ENCODE results near the gene KRTAP4-5. TPM values are rescaled to one million over a fixed set of nuclear protein-coding genes. Genes with fewer than 3 reads are reported as not detected.
A peak's percentile ranks its signal among the peaks of the same experiment; 100 is the strongest.
"Not testable (repeated sequence)": the region's sequence is repeated elsewhere in the genome, so short reads cannot be mapped to it uniquely, and the experiment has no call there.

The KRTAP4-5 gene
- total RNA-seq, 1 experiment from 2014 or later, result not detected

DNA sequence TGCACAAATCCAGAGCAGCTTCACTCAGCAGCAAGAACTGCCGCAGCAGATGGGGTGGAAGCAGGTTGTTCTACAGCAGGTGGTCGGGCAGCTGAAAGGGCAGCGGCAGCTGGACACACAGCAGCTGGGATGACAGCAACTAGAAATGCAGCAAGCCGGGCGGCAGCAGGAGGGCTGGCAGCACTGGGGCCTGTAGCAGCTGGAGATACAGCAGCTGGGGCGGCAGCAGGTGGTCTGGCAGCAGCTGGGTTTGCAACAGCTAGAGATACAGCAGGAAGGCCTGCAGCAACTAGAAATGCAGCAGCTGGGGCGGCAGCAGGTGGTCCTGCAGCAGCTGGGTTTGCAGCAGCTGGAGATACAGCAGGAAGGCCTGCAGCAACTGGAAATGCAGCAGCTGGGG is 17.9 kb upstream of the KRTAP4-5 start:
- no peak for DNase-seq (ENCODE audit: low read depth in 1 of 2, low spot score in 2 of 2)
- H3K36me3 ChIP-seq, result no peaks in the 10 kb centered on the region
- no peaks in the 10 kb centered on the region for H3K9me3 ChIP-seq (replicated peaks)
- H3K27ac ChIP-seq, result no peak overlapping the region
- H3K4me1 ChIP-seq (replicated peaks), result no peaks in the 10 kb centered on the region
- H3K4me3 ChIP-seq, result no peak overlapping the region
- H3K27me3 ChIP-seq (replicated peaks), result no peaks in the 10 kb centered on the region; the same call in 1 of the 2 replicates

DNA sequence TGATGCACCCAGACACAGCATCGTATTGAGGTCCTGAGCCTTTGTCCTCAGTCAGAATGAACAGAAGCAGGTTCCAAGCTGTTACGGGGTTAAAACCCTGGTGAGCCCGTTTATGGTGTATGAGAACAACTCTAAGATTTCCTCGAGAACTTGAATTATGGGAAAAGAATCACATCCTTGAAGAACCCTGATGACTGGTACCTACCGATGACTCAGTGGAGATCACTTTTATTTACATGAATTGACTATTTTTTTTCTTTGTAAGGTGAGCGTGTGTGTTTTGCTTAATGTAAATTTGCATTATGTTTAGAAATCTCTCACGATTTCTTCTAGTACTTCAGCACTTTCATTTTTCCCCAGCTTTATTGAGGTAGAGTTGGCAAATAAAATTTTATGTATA is 14.2 kb upstream of the KRTAP4-5 start:
- Histone ChIP-seq H3K4me3 (no peak overlapping the region), H3K27ac (no peak overlapping the region), H3K27me3 (replicated peaks) (no peaks in the 10 kb centered on the region; the same call in 1 of the 2 replicates), H3K36me3 (no peaks in the 10 kb centered on the region), H3K4me1 (replicated peaks) (no peaks in the 10 kb centered on the region), H3K9me3 (replicated peaks) (no peaks in the 10 kb centered on the region)
- DNase-seq (ENCODE audit: low read depth in 1 of 2, low spot score in 2 of 2), result no peak

DNA sequence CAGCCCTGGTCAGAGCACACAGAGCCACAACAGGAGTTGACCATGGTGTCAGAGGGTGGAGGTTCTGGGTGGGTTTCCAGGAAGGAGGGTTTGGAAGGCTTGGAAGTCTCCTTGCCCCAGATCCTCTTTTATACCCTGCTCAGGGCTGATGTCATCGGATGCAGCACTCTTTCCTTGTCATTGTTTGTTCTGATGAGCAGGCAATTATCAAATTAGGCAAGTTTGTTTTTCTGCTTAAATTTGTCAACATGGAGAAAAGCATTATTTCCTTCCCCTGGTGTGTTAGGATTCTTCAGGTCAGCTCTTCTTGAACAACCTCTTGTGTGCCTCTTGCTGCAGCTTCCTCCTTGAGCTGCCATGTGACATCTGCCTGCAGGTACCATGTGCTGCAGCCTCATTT is 11.0 kb upstream of the KRTAP4-5 start, which contains the start of gene KRTAP4-4:
KRTAP4-4 (minus strand) TSS at position 101 of the 400 bp plus-strand sequence; CDS start at position 44, 57 bp downstream.
- Histone ChIP-seq H3K4me1 (replicated peaks) (no peaks in the 10 kb centered on the region), H3K27me3 (replicated peaks) (no peaks in the 10 kb centered on the region), H3K36me3 (no peaks in the 10 kb centered on the region), H3K27ac (no peak within 1 kb of the TSS), H3K9me3 (replicated peaks) (no peaks in the 10 kb centered on the region), H3K4me3 (no peak within 1 kb of the TSS)
- DNase-seq (ENCODE audit: low read depth in 1 of 2, low spot score in 2 of 2), result no peak

DNA sequence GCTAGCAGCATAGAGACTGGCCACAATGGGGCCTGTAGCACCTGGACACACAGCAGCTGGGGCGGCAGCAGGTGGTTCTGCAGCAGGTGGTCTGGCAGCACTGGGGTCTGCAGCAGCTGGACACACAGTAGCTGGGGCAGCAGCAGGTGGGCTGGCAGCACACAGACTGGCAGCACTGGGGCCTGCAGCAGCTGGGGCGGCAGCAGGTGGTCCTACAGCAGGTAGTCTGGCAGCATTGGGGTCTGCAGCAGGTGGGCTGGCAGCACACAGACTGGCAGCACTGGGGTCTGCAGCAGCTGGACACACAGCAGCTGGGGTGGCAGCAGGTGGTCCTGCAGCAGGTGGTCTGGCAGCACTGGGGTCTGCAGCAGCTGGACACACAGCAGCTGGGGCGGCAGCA is 10.6 kb upstream of the KRTAP4-5 start:
- not testable (repeated sequence) for H3K9me3 ChIP-seq (replicated peaks); H3K27me3 ChIP-seq (replicated peaks); H3K4me1 ChIP-seq (replicated peaks); H3K4me3 ChIP-seq; DNase-seq (ENCODE audit: low read depth in 1 of 2, low spot score in 2 of 2); H3K36me3 ChIP-seq; H3K27ac ChIP-seq

DNA sequence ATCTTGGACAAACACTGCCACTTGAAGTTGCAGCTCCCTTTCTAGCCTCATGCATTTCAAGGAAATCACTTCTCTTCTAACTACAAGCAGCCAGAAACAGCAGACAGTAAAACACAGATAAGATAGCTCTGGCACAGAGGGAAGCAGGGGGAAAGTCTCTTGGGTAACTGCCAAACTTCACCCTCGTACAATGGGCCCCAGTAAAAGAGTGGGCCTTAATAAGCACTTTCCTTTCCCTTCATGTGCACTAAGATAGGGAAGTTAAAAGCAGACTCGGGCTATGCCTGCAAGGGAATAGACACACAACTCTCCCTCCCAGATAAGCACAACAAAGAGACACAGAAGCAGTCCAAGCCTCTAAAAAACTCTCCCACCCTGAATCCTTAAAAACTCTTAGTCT is 4.2 kb upstream of the KRTAP4-5 start:
- Histone ChIP-seq H3K4me1 (replicated peaks) (no peaks in the 10 kb centered on the region), H3K36me3 (no peaks in the 10 kb centered on the region), H3K9me3 (replicated peaks) (no peaks in the 10 kb centered on the region), H3K4me3 (no peak overlapping the region), H3K27ac (no peak overlapping the region), H3K27me3 (replicated peaks) (no peaks in the 10 kb centered on the region; the same call in 1 of the 2 replicates)
- no peak for DNase-seq (ENCODE audit: low read depth in 1 of 2, low spot score in 2 of 2)

DNA sequence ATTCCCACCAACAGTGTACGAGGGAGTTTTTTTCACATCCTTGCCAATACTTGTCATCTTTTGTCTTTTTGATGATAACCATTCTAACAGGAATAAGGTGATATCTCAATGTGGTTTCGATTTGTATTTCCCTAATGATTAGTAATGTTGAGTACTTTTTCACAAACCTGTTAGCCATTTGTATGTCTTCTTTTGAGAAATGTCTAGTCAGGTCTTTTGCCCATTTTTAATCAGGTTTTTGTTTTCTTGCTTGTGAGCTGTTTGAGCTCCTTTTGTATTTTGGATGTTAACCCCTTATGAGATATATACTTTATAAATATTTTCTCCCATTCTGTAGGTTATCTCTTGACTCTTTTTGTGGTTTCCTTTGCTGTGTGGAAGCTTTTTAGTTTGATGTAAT is 1.9 kb upstream of the KRTAP4-5 start:
- H3K9me3 ChIP-seq (replicated peaks), result no peaks in the 10 kb centered on the region
- no peak overlapping the region for H3K4me3 ChIP-seq
- no peak for DNase-seq (ENCODE audit: low read depth in 1 of 2, low spot score in 2 of 2)
- no peak overlapping the region for H3K27ac ChIP-seq
- H3K27me3 ChIP-seq (replicated peaks), result no peaks in the 10 kb centered on the region; the same call in 1 of the 2 replicates
- H3K36me3 ChIP-seq, result no peaks in the 10 kb centered on the region
- no peaks in the 10 kb centered on the region for H3K4me1 ChIP-seq (replicated peaks)

DNA sequence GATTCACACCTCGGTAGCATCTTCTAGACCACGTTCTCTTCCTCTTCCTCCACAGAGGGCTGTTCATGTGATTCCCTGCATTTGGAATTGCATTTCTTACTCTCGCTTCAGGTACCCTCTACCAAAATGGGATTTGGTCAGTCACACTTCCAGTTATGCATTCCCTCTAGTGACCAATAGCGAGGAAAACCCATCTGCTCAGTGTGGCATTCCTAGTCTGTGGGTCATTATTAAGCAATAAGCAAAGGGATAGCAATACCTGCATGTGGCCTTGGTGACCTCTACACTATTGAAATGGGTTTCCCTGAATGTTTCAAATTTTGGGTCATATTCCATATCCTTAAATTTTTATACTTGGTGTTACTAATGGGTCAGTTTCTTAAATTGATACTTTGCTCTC is 401 bp upstream of the KRTAP4-5 start:
- no peak overlapping the region for H3K27ac ChIP-seq
- H3K36me3 ChIP-seq, result no peaks in the 10 kb centered on the region
- DNase-seq (ENCODE audit: low read depth in 1 of 2, low spot score in 2 of 2), result no peak
- no peaks in the 10 kb centered on the region for H3K9me3 ChIP-seq (replicated peaks)
- H3K27me3 ChIP-seq (replicated peaks), result no peaks in the 10 kb centered on the region; the same call in 1 of the 2 replicates
- H3K4me3 ChIP-seq, result no peak overlapping the region
- H3K4me1 ChIP-seq (replicated peaks), result no peaks in the 10 kb centered on the region

DNA sequence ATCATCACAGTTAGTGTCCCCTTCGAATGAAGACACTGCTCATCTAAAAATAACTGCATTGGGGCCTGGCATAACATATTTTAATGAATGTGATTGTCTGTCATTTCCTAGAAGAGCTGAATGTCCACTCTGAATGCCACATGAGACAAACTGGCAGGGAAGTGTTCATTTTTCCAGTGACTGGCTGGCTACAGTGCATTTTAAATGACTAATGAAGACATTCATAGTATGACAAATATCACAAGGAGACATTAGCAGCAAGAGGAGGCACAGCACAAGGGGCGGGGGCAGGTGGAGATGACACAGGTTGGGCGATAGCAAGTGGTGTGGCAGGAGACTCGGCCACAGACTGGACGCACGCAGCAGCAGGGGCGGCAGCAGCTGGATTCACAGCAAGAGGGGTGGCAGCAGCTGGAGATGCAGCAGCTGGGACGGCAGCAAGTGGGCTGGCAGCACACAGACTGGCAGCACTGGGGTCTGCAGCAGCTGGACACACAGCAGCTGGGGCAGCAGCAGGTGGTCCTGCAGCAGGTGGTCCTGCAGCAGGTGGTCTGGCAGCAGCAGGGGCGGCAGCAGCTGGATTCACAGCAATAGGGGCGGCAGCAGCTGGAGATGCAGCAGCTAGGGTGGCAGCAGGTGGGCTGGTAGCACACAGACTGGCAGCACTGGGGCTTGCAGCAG is 514 bp downstream of the KRTAP4-5 start:
- not testable (repeated sequence) for H3K36me3 ChIP-seq; DNase-seq (ENCODE audit: low read depth in 1 of 2, low spot score in 2 of 2); H3K4me3 ChIP-seq; H3K27me3 ChIP-seq (replicated peaks); H3K9me3 ChIP-seq (replicated peaks); H3K27ac ChIP-seq; H3K4me1 ChIP-seq (replicated peaks)

DNA sequence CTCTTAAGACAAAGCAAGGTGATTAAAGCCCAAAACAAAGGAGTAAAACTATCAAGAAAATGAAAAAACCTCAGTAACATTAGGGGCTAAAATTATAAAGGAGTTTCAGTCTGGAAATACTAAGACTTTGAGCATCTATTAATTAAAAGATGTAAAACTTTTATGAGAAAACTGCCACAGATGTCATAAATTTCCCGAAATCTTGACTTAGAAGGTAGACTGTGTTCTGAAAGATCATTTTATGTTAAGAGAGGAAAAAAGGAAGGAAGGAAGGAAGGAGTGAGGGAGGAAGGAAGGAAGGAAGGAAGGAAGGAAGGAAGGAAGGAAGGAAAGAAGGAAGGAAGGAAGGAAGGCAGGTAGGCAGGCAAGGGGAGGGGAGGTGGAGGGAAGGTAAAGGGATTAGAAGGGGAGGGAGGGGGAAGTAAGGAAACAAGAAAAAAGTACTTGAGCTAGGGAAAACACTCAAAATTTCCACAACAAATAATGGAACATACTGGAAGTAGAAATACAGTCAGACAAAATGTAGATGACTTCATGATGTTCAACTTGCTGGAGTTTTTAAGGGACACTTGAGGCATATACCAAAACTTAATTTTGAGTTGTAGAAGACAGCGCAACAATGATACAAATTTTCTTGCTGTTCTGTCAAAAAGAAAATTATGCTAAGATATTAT is 2.0 kb downstream of the KRTAP4-5 start:
- no peak for DNase-seq (ENCODE audit: low read depth in 1 of 2, low spot score in 2 of 2)
- Histone ChIP-seq H3K27ac (no peak overlapping the region), H3K27me3 (replicated peaks) (no peaks in the 10 kb centered on the region; the same call in 1 of the 2 replicates), H3K36me3 (no peaks in the 10 kb centered on the region), H3K4me1 (replicated peaks) (no peaks in the 10 kb centered on the region), H3K9me3 (replicated peaks) (no peaks in the 10 kb centered on the region; the same call in 1 of the 2 replicates), H3K4me3 (no peak overlapping the region)

DNA sequence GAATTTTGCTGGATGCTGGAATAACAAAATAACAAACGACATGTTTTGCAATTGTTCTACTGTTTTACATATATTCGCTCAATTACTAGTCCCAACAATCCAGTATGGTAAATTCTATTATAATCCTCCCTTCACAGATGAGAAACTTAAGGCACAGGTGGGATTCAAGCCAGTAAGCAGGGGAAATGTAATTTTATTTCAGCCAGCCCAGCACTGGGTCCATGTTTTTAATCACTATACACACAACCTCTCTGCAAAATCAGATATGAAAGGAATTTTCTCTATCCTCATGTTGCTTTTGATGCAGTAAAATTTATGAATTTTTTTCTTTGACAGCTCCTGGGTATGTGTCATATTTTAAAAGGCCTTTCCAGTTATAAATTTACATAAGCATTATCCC is 4.4 kb downstream of the KRTAP4-5 start:
- Histone ChIP-seq H3K36me3 (no peaks in the 10 kb centered on the region), H3K27me3 (replicated peaks) (no peaks in the 10 kb centered on the region), H3K4me1 (replicated peaks) (peaks cover 14% of the 10 kb centered on the region), H3K27ac (no peak overlapping the region), H3K4me3 (no peak overlapping the region), H3K9me3 (replicated peaks) (peaks cover 3% of the 10 kb centered on the region; the same call in 1 of the 2 replicates)
- no peak for DNase-seq (ENCODE audit: low read depth in 1 of 2, low spot score in 2 of 2)

DNA sequence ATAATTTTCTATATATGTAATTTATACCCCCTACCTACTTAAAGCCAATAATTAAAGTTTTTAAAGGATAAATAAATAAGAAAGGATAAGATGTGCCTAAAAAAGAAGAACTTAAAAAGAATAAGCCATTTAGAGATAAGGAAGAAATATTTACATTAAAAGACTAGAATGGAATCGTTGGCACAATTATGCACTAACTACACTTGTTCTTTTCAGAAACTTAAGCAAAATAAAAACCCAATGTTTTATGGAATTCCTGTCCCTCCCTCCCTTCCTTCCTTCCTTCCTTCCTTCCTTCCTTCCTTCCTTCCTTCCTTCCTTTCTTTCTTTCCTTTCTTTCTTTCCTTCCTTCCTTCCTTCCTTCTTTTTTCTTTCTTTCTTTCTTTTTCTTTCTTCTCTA is 4.8 kb downstream of the KRTAP4-5 start:
- H3K4me3 ChIP-seq, result no peak overlapping the region
- no peak for DNase-seq (ENCODE audit: low read depth in 1 of 2, low spot score in 2 of 2)
- peaks cover 4% of the 10 kb centered on the region; the same call in 1 of the 2 replicates for H3K9me3 ChIP-seq (replicated peaks)
- H3K27me3 ChIP-seq (replicated peaks), result no peaks in the 10 kb centered on the region
- no peak overlapping the region for H3K27ac ChIP-seq
- H3K4me1 ChIP-seq (replicated peaks), result peaks cover 16% of the 10 kb centered on the region
- H3K36me3 ChIP-seq, result no peaks in the 10 kb centered on the region

DNA sequence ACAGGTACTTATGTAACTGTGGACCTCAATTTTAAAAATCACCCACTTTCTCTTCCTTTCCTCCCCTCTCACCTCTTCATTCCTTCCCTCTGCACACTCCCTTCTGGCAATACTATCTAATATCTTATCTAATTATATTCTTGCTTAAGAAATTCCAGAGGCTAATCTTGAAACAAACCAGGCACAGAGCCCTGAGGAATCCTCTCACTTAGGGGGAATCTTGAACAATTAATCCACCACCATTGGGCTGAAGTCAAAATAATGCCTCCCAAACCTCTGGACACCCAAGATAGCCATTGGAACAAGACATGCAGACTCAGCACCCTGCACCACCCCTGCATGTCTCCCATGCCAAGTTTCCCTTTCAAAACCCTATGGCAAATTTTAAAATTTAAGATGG is 8.3 kb downstream of the KRTAP4-5 start:
- peak overlapping the region; percentile 69 for H3K27ac ChIP-seq

DNA sequence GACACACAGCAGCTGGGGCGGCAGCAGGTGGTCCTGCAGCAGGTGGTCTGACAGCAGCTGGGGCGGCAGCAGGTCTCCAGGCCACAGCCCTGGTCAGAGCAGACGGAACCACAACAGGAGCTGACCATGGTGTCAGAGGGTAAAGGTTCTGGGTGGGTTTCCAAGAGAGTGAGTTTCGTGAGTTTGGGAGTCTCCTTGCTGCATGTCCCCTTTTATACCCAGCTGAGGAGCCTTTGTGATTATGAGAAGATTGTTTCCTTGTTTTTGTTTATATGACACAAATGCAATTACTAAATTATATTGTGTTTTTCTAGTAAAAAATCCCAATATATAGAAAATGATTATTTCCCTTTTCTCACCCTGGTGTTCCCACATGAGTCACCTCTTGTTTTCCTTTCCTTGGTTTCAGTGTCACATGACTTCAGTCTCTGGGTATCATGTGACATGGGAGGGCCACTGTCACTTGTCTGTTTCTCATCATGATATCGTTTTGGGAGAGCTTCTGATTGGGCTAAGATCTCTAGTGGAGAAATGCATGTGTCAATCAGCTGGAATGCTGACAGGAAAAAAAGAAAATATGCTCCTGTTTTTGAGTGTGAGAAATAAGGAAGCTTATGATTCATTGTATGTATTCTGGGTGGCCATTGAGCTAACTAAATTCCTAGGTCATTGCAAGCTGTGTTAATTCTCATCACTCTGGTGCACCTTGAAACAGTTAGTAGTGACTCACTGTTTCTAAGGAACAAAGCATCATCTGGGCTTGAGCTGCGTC is 9.1 kb downstream of the KRTAP4-5 start, which contains the start of gene KRTAP4-6:
KRTAP4-6 (minus strand) TSS at position 185 of the 772 bp plus-strand sequence; CDS start at position 128, 57 bp downstream.
- H3K36me3 ChIP-seq, result no peaks in the 10 kb centered on the region
- H3K9me3 ChIP-seq (replicated peaks), result peaks cover 4% of the 10 kb centered on the region; the same call in 1 of the 2 replicates
- peak within 1 kb of the TSS; percentile 83 for H3K27ac ChIP-seq
- peak; percentile 68 to 92 for DNase-seq (ENCODE audit: low read depth in 1 of 2, low spot score in 2 of 2)
- H3K27me3 ChIP-seq (replicated peaks), result no peaks in the 10 kb centered on the region
- peaks cover 16% of the 10 kb centered on the region for H3K4me1 ChIP-seq (replicated peaks)
- H3K4me3 ChIP-seq, result no peak within 1 kb of the TSS

More for the DNA sequence above, 8.3 kb downstream of the KRTAP4-5 start:
- H3K4me1 ChIP-seq (replicated peaks), result peaks cover 16% of the 10 kb centered on the region
- no peaks in the 10 kb centered on the region for H3K27me3 ChIP-seq (replicated peaks)
- no peak for DNase-seq (ENCODE audit: low read depth in 1 of 2, low spot score in 2 of 2)
- no peaks in the 10 kb centered on the region for H3K36me3 ChIP-seq
- peaks cover 4% of the 10 kb centered on the region; the same call in 1 of the 2 replicates for H3K9me3 ChIP-seq (replicated peaks)
- H3K4me3 ChIP-seq, result no peak overlapping the region

All from SJSA1 (cell line).